DMS114 treated with DMSO at 0.1 percent for 48 hours (cell line): ENCODE measurements around the gene TIPIN.
"Not testable (repeated sequence)": the region's sequence is repeated elsewhere in the genome, so short reads cannot be mapped to it uniquely, and the experiment has no call there.

ENCODE experiments used
- DNase-seq: peaks from one replicate; lab custom pipeline; 2025; ENCODE audit not compliant: unreplicated experiment; lab: John Stamatoyannopoulos, UW

The TIPIN gene

DNA sequence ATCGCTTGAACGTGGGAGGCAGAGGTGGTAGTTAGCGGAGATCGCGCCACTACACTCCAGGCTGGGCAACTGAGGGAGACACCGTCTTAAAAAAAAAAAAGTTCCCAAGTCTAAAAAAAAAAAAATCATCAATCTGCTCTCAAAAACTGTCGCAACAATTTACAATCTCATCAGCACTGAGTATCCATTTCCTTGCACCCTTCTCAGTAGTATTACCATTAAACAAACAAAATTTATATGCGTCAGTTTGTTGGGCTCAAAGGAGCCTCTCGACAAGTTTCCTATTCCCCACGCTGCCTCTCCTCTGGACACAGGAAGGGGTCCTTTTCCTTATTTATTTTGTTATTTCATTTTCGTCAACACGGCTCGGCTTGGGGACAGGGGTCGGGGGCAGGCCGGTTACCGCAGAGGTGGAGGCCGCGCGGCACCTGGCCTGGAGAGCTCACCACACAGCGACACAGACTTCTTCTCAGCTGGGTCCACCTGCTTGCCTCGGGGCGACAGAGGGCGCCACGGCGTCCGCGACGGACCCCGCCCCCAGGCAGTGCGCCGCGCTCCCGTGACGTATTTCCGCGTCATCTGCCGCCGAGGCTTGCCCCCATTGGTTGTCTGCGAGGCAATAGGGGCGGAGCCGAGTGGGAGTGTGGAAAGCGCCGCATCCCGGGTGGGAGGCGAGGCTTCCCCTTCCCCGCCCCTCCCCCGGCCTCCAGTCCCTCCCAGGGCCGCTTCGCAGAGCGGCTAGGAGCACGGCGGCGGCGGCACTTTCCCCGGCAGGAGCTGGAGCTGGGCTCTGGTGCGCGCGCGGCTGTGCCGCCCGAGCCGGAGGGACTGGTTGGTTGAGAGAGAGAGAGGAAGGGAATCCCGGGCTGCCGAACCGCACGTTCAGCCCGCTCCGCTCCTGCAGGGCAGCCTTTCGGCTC, 30.0 kb upstream of the TIPIN start, which contains the start of gene MAP2K1:
MAP2K1 (plus strand) TSS at position 709 of the 920 bp plus-strand sequence. CDS start 436 bp downstream, outside the sequence.
- DNase-seq, result peak; percentile 94

DNA sequence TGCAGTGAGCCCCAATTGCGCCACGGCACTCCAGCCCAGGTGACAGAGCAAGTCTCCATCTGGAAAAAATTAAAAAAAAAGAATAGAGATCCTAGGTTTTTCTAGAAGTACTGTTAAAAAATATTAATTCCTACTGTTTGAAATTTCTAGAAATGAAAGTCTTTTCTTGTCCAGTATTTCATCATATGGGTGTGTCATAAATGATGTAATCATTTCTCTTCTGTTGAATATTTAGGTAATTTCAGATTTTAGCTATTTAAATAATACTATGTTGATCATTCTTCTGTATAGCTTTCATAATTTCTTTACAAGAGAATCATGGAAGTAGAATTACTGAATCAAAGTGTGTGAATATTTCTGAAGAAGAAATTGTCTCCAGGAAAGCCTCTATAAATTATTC, 24.9 kb upstream of the TIPIN start:
- not testable (repeated sequence) for DNase-seq

DNA sequence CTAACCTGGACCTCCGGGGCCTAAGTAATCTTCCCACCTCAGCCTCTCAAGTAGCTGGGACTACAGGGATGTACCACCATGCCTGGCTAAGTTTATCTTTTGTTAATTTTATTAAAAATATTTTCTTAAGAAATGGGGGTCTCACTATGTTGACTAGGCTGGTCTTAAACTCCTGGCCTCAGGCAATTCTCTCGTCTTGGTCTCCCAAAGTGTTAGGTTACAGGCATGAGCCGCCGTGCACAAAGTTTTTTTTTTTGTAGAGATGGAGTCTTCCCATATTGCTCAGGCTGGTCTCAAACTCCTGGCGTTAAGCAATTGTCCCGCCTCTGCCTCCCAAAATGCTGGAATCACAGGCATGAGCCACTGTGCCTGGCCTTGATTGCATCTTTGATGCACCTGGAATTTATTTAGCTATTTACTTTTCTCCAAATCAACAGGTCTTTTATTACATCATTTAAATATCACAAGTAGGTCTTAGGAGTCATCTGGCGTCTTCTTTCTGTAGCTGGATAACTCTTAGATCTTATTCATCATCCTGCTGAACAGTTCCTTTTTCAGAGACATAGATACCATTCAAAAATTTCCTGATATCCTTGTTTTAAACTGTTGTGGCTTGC, 22.4 kb upstream of the TIPIN start:
- DNase-seq, result no peak

DNA sequence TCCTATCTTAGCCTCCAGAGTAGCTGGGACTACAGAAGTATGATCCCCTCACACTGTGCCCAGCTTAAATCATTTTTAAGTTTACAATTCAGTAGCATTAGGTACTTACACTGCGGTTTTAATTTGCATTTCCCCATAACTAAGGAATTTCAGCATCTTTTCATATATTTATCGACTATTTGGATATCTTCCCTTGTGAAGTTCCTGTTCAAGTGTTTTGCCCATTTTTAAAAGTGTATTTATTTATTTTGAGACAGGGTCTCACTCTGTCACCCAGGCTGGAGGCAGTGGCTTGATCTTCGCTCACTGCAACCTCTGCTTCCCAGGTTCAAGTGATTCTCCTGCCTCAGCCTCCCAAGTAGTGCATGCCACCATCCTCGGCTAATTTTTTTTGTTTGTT, 17.7 kb upstream of the TIPIN start:
- no peak for DNase-seq

DNA sequence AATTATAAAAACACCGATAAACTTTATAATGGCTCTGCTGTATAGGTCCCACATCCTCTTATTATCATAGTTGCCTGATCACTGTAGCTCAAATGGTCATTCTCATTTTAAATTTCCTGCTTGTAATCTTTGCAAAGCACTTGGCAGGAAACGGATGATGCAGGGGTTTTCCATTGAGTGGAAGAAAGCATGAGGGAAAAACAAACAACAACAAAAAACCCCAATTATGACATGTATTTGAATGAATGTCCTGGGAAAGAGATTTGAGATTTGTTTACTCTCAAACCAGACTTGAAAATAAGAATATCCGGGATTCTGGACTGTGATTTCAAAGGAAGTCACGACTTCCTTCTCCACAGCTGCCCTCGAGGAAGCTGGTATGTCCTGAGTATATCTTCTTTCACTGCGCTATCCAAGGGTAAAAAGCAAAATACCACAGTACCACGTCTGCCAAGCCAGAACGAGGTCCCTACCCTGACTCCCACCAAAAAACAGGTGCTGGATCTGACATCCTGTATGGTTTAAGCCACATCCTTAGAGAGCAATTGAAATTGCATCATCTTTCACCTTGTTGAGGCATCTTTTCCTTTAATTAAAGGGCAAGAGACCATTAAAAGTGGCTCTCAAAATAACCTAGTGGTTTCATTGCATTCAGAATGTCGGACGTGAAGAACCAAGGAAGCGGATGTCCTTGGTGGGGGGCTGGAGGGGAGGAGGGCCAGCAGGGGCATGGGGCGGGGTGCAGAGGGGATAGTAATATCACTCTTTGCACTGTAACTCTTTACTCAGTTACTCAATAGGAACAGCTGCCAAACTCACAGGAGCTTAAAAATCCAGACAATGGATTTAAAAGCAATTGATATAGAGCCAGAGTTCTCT, 13.5 kb upstream of the TIPIN start:
- DNase-seq, result no peak

DNA sequence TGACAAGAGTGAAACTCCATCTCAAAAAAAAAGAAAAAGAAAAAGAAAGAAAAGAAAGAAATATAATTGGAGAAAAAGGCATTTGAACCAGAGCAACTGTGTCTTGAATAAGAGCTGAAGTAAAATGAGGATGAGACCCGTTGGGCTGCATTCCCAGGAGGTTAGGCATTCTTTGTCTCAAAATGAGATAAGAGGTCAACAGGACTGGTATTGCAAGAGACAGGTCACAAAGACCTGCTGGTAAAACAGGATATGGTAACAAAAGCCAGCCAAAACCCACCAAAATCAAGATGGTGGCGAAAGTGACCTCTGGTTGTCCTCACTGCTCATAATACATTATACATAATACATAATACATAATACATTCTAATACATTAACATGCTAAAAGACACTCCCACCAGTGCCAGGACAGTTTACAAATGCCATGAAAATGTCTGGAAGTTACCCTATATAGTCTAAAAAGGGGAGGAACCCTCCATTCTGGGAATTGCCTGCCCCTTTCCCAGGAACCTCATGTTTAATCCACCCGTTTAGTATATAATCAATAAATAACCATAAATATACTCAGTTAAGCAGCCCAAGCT, 8.6 kb upstream of the TIPIN start:
- DNase-seq, result no peak

DNA sequence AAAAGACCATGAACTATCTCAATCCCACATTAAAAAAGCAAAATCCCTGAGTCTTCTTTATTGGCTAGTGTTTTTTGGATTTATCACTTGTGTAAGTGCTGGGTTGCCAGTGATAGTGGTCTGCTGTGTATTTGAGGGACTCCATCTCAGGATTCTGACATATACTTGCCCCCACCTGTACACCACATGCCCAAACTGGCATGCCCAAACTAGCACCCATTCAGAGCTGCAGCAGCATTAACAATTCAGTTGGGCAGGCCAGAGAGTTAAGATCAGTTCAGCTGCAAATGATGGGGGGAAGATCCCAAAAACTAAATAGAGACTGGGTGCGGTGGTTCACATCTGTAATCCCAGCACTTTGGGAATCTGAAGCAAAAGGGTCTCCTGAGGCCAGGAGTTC, 6.3 kb upstream of the TIPIN start:
- no peak for DNase-seq

DNA sequence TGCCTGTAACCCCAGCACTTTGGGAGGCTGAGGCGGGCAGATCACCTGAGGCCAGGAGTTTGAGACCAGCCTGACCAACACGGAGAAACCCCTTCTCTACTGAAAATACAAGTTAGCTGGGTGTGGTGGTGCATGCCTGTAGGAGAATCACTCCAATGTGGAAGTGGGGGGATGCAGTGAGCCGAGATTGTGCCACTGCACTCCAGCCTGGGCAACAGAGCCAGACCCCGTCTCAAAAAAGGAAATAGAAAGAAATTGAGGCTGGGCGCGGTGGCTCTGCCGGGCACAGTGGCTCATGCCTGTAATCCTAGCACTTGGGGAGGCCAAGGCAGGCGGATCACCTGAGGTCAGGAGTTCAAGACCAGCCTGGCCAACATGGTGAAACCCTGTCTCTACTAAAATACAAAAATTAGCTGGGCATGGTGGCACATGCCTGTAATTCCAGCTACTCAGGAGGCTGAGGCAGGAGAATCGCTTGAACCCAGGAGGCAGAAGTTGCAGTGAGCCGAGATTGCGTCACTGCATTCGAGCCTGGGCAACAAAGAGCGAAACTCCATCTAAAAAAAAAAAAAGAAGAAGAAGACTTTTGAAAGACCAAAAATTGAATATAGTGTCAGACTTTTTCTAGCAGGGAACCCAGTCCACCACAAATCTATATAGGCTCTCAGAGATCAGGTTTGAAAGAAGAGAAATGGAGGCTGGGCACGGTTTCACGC, 5.4 kb upstream of the TIPIN start:
- not testable (repeated sequence) for DNase-seq

DNA sequence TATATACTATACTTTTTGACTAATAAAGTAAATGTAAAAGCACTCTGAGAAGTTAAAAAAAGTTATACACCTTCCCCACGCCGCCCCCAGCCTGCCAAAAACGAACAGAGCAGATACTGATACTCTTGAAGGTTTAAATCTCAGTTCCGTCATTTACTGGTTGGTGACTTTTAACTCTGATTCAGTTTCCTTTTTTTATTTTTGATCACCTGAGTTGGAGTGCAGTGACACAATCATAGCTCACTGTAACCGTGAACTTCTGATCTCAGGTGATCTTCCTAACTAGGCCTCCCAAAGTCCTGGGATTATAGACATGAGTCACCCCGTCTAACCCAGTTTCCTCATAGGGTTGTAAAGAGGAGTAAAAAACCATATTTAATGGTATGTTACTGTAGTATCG, 3.3 kb upstream of the TIPIN start:
- DNase-seq, result no peak

DNA sequence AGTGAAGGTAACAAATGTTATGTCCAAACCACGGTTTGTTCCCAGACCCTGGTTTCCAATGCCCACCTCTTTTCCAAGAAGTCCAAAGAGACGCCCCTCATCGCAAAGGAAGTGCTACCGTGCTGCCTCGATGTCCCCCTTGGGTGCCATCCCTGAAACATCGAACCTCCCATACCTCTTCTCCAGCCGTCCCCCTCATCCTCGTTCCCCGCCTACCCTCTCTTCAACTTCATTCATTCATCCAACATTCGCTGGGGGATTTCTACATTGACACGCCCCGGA, 467 bp downstream of the TIPIN start:
- DNase-seq, result no peak

DNA sequence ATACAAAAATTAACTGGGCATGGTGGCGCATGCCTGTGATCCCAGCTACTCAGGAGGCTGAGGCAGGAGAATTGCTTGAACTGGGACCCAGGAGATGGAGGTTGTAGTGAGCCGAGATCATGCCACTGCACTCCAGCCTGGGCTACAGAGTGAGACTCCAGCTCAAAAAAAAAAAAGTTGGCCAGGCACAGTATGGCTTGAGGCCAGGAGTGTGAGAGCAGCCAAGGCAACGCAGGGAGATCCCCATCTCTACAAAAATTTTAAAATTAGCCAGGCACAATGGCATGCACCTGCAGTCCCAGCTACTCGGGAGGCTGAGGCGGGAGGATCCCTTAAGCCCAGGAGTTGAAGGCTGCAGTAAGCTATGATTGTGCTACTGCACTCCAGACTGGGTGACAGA, 8.0 kb downstream of the TIPIN start:
- not testable (repeated sequence) for DNase-seq

DNA sequence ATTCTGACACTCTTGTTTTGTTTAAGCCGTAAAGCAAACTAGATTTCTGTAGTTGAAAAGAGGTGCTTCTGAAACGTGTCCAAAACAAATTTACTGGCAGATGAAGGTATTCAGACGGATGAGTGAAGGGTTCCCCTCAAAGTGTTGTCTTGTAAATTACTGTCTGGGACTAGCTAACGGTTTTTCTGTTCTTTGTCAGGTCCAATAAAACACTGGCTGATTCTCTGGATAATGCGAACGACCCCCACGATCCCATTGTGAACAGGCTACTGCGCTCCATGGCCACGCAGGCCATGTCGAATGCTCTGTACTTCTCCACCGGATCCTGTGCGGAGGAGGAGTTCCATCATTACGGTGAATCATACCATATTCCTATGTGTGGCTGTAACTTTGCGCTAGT, 27.7 kb downstream of the TIPIN start:
- DNase-seq, result no peak

DNA sequence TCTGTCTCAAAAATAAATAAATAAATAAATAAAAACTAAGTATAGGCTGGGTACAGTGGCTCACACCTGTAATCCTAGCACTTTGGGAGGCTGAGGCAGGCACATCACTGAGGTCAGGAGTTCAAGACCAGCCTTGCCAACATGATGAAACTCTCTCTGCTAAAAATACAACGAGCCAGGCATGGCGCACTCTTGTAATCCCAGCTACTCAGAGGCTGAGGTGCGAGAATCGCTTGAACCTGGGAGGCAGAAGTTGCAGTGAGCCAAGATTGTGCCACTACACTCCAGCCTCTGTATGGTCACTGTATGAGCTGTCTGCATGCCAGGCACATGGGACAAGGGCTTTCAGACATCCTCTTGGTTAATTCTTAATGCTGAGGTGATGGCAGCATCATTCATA, 28.7 kb downstream of the TIPIN start:
- DNase-seq, result no peak

DNA sequence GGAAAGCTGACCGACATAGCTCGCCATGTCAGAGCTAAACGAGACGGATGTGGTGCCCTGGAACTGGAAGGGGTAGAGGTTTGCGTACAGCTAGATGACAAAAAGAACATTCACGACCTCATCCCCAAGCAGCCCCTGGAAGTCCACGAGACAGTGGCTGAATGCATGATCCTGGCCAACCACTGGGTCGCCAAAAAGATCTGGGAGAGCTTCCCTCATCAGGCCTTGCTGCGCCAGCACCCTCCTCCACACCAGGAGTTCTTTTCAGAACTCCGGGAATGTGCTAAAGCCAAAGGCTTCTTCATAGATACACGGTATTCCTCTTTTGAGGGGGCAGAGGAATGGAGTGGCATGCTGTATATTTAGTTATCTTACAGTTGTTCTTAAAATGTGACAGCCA, 30.4 kb downstream of the TIPIN start:
- DNase-seq, result no peak

DNA sequence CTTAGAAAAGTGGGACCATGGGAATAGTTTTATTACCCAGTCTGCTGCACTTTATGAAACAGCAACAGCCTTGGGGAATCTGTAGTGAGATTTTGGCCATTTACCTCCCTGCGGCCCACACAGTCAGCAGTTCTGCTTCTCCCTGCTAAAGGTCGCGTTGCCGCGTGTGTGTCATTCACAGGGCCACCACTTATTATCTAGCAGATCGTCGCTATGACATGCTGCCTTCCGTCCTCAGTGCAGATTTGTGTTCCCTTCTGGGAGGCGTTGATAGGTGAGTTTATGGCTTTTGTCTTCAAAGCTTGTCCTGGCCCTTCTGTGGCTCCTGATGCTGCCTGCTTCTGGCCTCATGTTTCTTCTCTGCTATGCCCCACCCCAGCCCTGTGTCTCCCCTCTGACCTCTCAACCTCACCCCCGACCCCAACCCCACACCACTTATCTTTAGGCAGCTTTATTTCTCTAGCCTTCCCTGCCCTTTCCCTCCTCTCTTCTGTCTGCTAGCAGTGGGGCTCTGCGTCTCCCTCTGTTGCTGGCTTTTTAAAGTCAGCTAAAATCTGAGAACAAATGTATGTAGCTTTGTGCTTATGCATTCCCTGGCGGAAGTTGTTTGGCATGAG, 33.1 kb downstream of the TIPIN start:
- DNase-seq, result no peak

DNA sequence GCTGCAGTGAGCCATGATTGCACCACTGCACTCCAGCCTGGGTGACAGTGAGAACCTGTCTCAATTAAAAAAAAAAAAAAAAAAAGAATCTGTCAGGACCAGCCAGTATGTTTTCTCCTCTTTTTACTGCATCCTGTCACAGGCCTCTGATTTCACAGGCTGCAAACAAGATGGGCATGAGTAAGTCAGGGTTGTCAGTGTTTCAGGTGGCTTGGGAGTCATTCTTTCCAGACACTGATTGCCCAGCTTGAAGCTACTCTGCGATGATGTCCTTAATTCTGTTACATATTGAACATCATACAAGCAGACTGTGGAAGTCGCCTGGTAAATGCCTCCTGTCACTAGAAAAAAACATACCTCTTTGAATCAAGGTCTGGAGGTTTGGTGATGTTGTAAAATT, 44.3 kb downstream of the TIPIN start:
- DNase-seq, result no peak

DNA sequence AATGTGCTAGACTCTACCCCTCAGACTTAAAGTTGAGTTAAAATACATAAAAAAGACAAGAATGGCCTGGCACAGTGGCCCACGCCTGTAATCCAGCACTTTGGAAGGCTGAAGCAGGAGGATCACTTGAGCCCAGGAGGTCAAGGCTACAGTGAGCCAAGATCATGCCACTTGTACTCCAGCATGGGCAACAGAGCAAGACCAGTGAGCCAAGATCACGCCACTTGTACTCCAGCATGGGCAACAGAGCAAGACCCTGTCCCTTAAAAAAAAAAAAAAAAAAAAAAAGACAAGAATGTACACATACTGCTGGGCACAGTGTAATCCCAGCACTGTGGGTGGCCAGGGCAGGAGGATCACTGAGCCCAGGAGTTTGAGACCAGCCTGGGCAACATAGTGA, 45.7 kb downstream of the TIPIN start:
- DNase-seq, result no peak

DNA sequence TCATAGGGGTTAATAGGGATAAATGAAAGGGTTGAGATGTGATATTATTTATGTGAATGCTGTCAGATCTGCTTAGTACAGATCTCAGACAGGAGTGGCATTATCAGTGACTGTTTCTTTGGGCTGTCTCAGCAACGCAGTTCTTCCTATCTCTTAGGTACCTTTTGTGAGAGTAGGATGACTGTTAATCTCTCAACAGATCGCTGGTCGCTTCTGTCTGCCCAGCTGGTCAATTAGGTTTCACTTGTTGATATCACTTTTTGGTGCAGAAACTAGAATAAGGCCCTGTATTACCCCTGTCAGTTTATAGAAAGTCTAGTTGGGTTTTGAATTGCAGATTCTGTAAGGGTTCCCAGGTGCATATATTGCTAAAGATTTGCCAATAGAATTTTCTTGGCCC, 46.7 kb downstream of the TIPIN start:
- DNase-seq, result no peak

DNA sequence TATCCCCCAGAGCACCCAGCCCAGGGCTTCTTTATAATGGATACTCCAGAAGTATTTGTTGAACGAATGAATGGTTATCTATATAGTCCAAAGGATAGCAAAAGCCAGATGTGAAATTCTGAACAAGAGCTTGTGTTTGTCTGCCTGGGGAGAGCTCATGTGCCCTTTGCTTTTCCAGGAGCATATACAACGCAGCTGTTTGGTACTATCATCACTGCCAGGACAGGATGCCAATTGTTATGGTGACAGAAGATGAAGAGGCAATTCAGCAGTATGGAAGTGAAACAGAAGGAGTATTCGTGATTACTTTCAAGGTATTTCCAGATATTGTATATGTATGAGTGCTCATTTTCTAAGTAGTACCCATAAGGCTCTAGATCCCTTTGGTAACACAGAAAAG, 48.0 kb downstream of the TIPIN start:
- DNase-seq, result no peak

DNA sequence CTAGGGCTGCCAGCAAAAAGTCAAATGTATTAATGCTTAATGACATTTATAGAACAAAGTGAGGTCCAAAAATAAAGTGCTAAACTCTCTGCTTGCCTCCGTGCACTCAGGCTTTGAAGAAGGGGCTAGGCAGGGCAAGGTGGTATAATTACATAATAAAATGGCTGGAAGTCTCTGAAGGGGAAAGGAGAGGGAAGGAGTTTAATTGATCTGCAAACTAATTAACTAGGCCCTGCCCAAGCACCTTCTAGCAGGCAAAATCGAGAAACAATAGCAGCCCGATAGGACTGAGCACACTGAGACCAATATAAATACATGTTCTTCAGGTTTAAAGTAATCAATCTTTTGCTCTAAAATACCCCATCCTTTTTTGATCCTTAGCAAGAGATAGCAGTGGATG, 50.1 kb downstream of the TIPIN start:
- no peak for DNase-seq
